Fibroblast of the aortic adventitia (primary cell): ENCODE data around the gene NHSL2. TPM values are rescaled to one million over a fixed set of nuclear protein-coding genes. Genes with fewer than 3 reads are reported as not detected.

Experiments used
- DNase-seq: peaks from one replicate; pipeline ENCODE4 v3.0.0-alpha.2; 2010; ENCODE audit warnings: low read depth
- H3K4me3 ChIP-seq: 2 replicates; pipeline ENCODE4 v1.5.1; 2011; ENCODE audit warnings: low read depth, mild to moderate bottlenecking, control low read depth, low read length, moderate library complexity
- CTCF ChIP-seq: IDR thresholded peaks from 2 replicates; pipeline ENCODE4 v1.5.1; 2011; ENCODE audit warnings: mild to moderate bottlenecking, low read length, control low read depth, inconsistent platforms; ENCODE audit not compliant: insufficient read depth
- total RNA-seq: library from RNA; depleted of rRNA; stranded (reverse); fragments of >200 nt; gene quantifications from 2 replicates; pipeline ENCODE4 v1.2.3, GENCODE V29; 2012; ENCODE audit warnings: low replicate concordance

NHSL2 gene
- total RNA-seq, 1 donor = 6.8 TPM

GRCh38 chrX:71995122-71995521, 84.5 kb downstream of the NHSL2 start:
- no peak overlapping the region for H3K4me3 ChIP-seq
- no peak for DNase-seq
- TF ChIP-seq CTCF = no peak

- H3K4me3 ChIP-seq = no peak overlapping the region
- no peak for DNase-seq
- TF ChIP-seq CTCF = no peak
Observed at GRCh38 chrX:71996136-71996535, 85.5 kb downstream of the NHSL2 start.

GRCh38 chrX:71996826-71997225, 86.2 kb downstream of the NHSL2 start:
- no peak for TF ChIP-seq CTCF
- DNase-seq = peak; percentile 79
- no peak overlapping the region for H3K4me3 ChIP-seq

GRCh38 chrX:71997320-71997719, 86.7 kb downstream of the NHSL2 start:
- DNase-seq = peak; percentile 57
- no peak for TF ChIP-seq CTCF
- no peak overlapping the region for H3K4me3 ChIP-seq

- peak; percentile 73 for TF ChIP-seq CTCF
- DNase-seq = peak; percentile 36
- no peak overlapping the region for H3K4me3 ChIP-seq
Observed at GRCh38 chrX:71998836-71999509, 88.3 kb downstream of the NHSL2 start.

- DNase-seq = no peak
- TF ChIP-seq CTCF = no peak
Observed at GRCh38 chrX:71999535-71999934, 88.9 kb downstream of the NHSL2 start.

GRCh38 chrX:72001471-72001870, 90.8 kb downstream of the NHSL2 start:
- no peak overlapping the region for H3K4me3 ChIP-seq
- no peak for TF ChIP-seq CTCF
- no peak for DNase-seq

More at GRCh38 chrX:71999535-71999934, 88.9 kb downstream of the NHSL2 start:
- H3K4me3 ChIP-seq = no peak overlapping the region
